B cell (primary cell): ENCODE measurements around the gene PHACTR3. TPM values are rescaled to one million over a fixed set of nuclear protein-coding genes. Genes with fewer than 3 reads are reported as not detected.

Experiments used
- ATAC-seq: fragments of 200-7000 bp; cut with Tn5 transposase; one replicate; pipeline ENCODE4 v1.10.0; 2021; ENCODE audit warnings: low read depth, mild to moderate bottlenecking, moderate number of reproducible peaks, moderate library complexity
- CTCF ChIA-PET: fragments of 350-600 bp; sonication (Branson Sonifier 250); formaldehyde crosslinking; loops from one replicate; lab custom pipeline; 2021; ENCODE audit warnings: antibody characterized with exemption, inconsistent platforms; lab: Charles Lee
- POLR2A ChIA-PET: fragments of 350-600 bp; sonication (Branson Sonifier 250); formaldehyde crosslinking; loops from one replicate; lab custom pipeline; 2021; ENCODE audit warnings: antibody characterized with exemption; lab: Charles Lee
- DNase-seq: peaks from one replicate; pipeline ENCODE4 v3.0.0; 2013
- H2AFZ ChIP-seq: 2 replicates; pipeline ENCODE4 v1.6.1; 2012; ENCODE audit warnings: mild to moderate bottlenecking, low read depth, low read length; ENCODE audit not compliant: insufficient read depth, poor library complexity, severe bottlenecking
- H3K27ac ChIP-seq, 2 donors: 1 replicate in 1 of 2; 2 replicates in 1 of 2; pipeline ENCODE4 v1.5.1; 2012 to 2013; ENCODE audit warnings: low read length in 2 of 2, mild to moderate bottlenecking in 2 of 2, moderate library complexity in 1 of 2
- H3K27me3 ChIP-seq, 4 experiments: fragments of 200-600 bp in 1 of 4; sonication (generic) in 1 of 4; replicated peaks in 1 of 4; 1 replicate in 2 of 4; 2 replicates in 2 of 4; pipeline versions ENCODE4 v1.6.1 to v1.7.0; 2013 to 2016; ENCODE audit warnings: low read length in 3 of 4, mild to moderate bottlenecking in 2 of 4, mixed read lengths in 1 of 4, moderate library complexity in 1 of 4; ENCODE audit not compliant: insufficient read depth in 4 of 4, control insufficient read depth in 3 of 4; ENCODE audit errors: control extremely low read depth in 1 of 4
- H3K36me3 ChIP-seq, 2 experiments: replicated peaks in 1 of 2; 1 replicate in 1 of 2; 2 replicates in 1 of 2; pipeline versions ENCODE4 v1.6.1 to v1.7.1; 2013; ENCODE audit warnings: low read length in 1 of 2; ENCODE audit not compliant: insufficient read depth in 2 of 2, control insufficient read depth in 1 of 2; ENCODE audit errors: control extremely low read depth in 1 of 2, extremely low read depth in 1 of 2
- H3K4me1 ChIP-seq, 2 donors: fragments of 200-600 bp in 1 of 2; sonication (generic) in 1 of 2; 1 replicate in 1 of 2; 2 replicates in 1 of 2; pipeline versions ENCODE4 v1.5.1 to v1.6.1; 2013 to 2017; ENCODE audit warnings: low read length in 2 of 2; ENCODE audit not compliant: control insufficient read depth in 2 of 2, insufficient read depth in 2 of 2
- H3K4me2 ChIP-seq: replicated peaks from 2 replicates; pipeline ENCODE3; 2012; ENCODE audit warnings: mild to moderate bottlenecking, low read depth, low read length; ENCODE audit not compliant: poor library complexity, severe bottlenecking
- H3K4me3 ChIP-seq, 5 experiments: fragments of 200-600 bp in 1 of 5; sonication (generic) in 1 of 5; 1 replicate in 3 of 5; 2 replicates in 2 of 5; pipeline versions ENCODE4 v1.5.1 to v1.7.0; 2011 to 2016; ENCODE audit warnings: low read length in 4 of 5, mild to moderate bottlenecking in 4 of 5, low read depth in 2 of 5, control low read depth in 1 of 5, moderate library complexity in 1 of 5; ENCODE audit not compliant: insufficient read depth in 1 of 5; ENCODE audit errors: control extremely low read depth in 1 of 5, extremely low read depth in 1 of 5
- H3K79me2 ChIP-seq: fragments of 200-600 bp; sonication (generic); one replicate; pipeline ENCODE4 v1.6.0; 2016; ENCODE audit warnings: low read length; ENCODE audit not compliant: control insufficient read depth, insufficient read depth
- H3K9ac ChIP-seq: fragments of 200-600 bp; sonication (generic); 2 replicates; pipeline ENCODE4 v1.6.1; 2017; ENCODE audit warnings: mild to moderate bottlenecking, low read length, moderate library complexity
- H3K9me3 ChIP-seq, 3 donors: one replicate each; pipeline versions ENCODE4 v1.6.1 to v1.7.1; 2013; ENCODE audit warnings: low read length in 2 of 3; ENCODE audit not compliant: control insufficient read depth in 2 of 3, insufficient read depth in 1 of 3; ENCODE audit errors: control extremely low read depth in 1 of 3
- H4K20me1 ChIP-seq: 2 replicates; pipeline ENCODE4 v1.6.0; 2012; ENCODE audit warnings: mild to moderate bottlenecking, low read length; ENCODE audit not compliant: insufficient read depth, control insufficient read depth, poor library complexity, severe bottlenecking
- H3K27ac Mint-ChIP-seq: one replicate; pipeline ENCODE4 v1.8.0; 2021; ENCODE audit warnings: mixed read lengths
- H3K27me3 Mint-ChIP-seq: one replicate; pipeline ENCODE4 v1.8.0; 2021; ENCODE audit warnings: mixed read lengths
- H3K4me1 Mint-ChIP-seq: one replicate; pipeline ENCODE4 v1.8.0; 2021; ENCODE audit warnings: mixed read lengths
- H3K4me3 Mint-ChIP-seq: one replicate; pipeline ENCODE4 v1.8.0; 2021; ENCODE audit warnings: mixed read lengths
- H3K9me3 Mint-ChIP-seq: one replicate; pipeline ENCODE4 v1.8.0; 2022; ENCODE audit warnings: mixed read lengths; ENCODE audit not compliant: insufficient read depth
- EZH2 ChIP-seq: IDR thresholded peaks from 2 replicates; pipeline ENCODE4 v1.6.1; 2012; ENCODE audit warnings: borderline replicate concordance, low read depth, mild to moderate bottlenecking, moderate library complexity, low read length; ENCODE audit not compliant: insufficient read depth, poor library complexity, severe bottlenecking
- WGBS: methylation state at CpG from one replicate; pipeline ENCODE4 v1.1.5; 2013; ENCODE audit warnings: missing lambda C conversion rate; ENCODE audit not compliant: insufficient coverage; 5-methylcytosine and 5-hydroxymethylcytosine counted together
- intact Hi-C: fragments of 100-400 bp; cut with micrococcal nuclease; formaldehyde crosslinking; loops from one replicate; pipeline ENCODE4 v1.10.0; 2022
- polyA plus RNA-seq: library from polyadenylated mRNA; depleted of rRNA; stranded (reverse); fragments of >200 nt; gene quantifications from 2 replicates; pipeline ENCODE4 v1.2.3, GENCODE V29; 2012
- total RNA-seq, 2 donors: library from RNA; stranded (reverse); fragments of 120-200 nt in 1 of 2; gene quantifications; 1 replicate in 1 of 2; 2 replicates in 1 of 2; pipeline versions ENCODE4 v1.2.3 to v1.2.4, GENCODE V29; 2013 to 2022
- TF ChIP-seq, protein P1 (sequence below): fragments of 200-600 bp; IDR thresholded peaks from one replicate; pipeline ENCODE4 v1.8.0; 2022; ENCODE audit warnings: antibody characterized with exemption, mild to moderate bottlenecking

Gene PHACTR3
- total and polyA plus RNA-seq, 2 donors (not counting 1 experiment from before 2014, with no cell fraction given): not detected

DNA sequence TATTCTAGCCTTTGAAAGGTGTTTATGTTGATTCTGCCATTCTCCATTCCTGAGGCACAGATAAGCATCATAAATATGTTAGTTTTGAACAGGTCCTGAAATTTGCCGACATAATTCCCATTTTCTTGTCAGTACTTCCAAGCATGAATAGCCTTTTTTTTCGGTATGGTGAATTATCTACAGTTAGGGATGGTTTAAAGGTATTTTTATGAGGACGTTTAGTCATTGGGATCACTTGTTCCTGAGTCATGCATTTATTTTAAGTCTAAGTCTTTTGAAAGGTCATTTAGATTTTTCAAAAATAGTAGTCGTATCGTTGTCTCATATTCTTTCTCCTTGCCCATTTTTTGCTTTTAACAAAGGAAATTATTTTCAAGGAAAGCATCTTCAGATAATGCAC, 98.7 kb downstream of the PHACTR3 start:
- no peak overlapping the region for H3K4me3 ChIP-seq
- H3K9me3 ChIP-seq: peaks cover 0 to 9% (median 0%) of the 10 kb centered on the region in 3 donors
- no peak overlapping the region for H3K4me2 ChIP-seq
- CTCF ChIA-PET: no interaction called here
- no CpG with 5 or more reads among the region's 5 CpGs for WGBS
- H3K36me3 ChIP-seq: no peaks in the 10 kb centered on the region
- intact Hi-C loops: no loop called here
- H3K27ac Mint-ChIP-seq: no peak overlapping the region
- ATAC-seq: no peak
- H2AFZ ChIP-seq: no peak overlapping the region
- no peak overlapping the region for H3K9ac ChIP-seq
- no peak overlapping the region for H3K27ac ChIP-seq
- no peaks in the 10 kb centered on the region for H4K20me1 ChIP-seq
- H3K27me3 ChIP-seq: peaks cover 0 to 3% (median 0%) of the 10 kb centered on the region in 4 experiments
- no peak for TF ChIP-seq EZH2
- TF ChIP-seq, protein P1, sequence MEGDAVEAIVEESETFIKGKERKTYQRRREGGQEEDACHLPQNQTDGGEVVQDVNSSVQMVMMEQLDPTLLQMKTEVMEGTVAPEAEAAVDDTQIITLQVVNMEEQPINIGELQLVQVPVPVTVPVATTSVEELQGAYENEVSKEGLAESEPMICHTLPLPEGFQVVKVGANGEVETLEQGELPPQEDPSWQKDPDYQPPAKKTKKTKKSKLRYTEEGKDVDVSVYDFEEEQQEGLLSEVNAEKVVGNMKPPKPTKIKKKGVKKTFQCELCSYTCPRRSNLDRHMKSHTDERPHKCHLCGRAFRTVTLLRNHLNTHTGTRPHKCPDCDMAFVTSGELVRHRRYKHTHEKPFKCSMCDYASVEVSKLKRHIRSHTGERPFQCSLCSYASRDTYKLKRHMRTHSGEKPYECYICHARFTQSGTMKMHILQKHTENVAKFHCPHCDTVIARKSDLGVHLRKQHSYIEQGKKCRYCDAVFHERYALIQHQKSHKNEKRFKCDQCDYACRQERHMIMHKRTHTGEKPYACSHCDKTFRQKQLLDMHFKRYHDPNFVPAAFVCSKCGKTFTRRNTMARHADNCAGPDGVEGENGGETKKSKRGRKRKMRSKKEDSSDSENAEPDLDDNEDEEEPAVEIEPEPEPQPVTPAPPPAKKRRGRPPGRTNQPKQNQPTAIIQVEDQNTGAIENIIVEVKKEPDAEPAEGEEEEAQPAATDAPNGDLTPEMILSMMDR: no peak
- H3K4me1 ChIP-seq: no peaks in the 10 kb centered on the region
- H3K79me2 ChIP-seq: no peaks in the 10 kb centered on the region
- no peaks in the 10 kb centered on the region for H3K4me1 Mint-ChIP-seq
- POLR2A ChIA-PET: no interaction called here
- no peak for DNase-seq
- H3K4me3 Mint-ChIP-seq: no peak overlapping the region
- peaks cover 1% of the 10 kb centered on the region for H3K9me3 Mint-ChIP-seq
- H3K27me3 Mint-ChIP-seq: peaks cover 13% of the 10 kb centered on the region

DNA sequence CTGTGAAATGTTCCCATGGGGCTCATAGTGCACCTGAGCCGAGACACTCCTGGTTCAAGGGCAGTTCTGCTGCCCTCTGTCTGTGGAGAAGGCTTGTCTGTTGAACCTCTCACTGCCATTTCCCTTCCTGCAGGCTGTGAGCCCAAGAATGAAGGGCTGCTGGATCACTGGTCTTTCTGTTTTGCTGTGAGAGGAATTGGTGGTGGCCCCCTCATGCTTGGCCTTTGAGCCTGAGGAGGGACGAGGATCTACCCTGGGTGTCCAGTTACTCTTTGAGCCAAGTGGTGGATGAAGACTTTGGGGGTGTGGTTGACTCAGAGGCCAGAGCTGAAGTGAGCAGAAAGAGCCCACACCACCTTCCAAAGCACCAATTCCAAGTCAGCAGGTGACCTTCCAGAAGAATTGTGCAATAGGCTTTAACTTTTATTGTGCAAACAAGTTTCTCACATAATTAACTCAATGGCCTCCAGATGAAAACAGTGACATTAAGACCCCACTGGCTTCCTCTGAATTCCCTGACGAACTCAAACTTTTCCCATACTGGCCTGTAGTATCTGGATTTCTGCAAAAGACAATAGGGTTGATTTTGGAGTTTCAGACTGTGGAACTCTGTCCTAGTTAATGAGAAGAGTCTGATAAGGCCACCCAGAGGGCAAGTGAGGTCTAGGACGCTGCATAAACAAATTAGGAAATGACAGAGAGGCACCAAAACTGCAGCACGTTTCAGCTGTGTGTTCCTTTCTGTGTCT, 101.5 kb downstream of the PHACTR3 start:
- ATAC-seq (no peak), DNase-seq (no peak)
- H3K4me1 Mint-ChIP-seq: no peaks in the 10 kb centered on the region
- H3K27ac Mint-ChIP-seq: no peak overlapping the region
- H3K27ac ChIP-seq: no peak overlapping the region
- H3K9me3 ChIP-seq: peaks cover 0 to 14% (median 0%) of the 10 kb centered on the region in 3 donors
- no peak overlapping the region for H3K4me3 ChIP-seq
- no peaks in the 10 kb centered on the region for H3K4me1 ChIP-seq
- ChIA-PET CTCF (no interaction called here), POLR2A (no interaction called here)
- H2AFZ ChIP-seq: no peak overlapping the region
- TF ChIP-seq, protein P1: no peak
- TF ChIP-seq EZH2: no peak
- no peak overlapping the region for H3K4me3 Mint-ChIP-seq
- H3K27me3 ChIP-seq: peaks cover 0 to 3% (median 0%) of the 10 kb centered on the region in 4 experiments
- no peaks in the 10 kb centered on the region for H3K79me2 ChIP-seq
- intact Hi-C loops: no loop called here
- H3K4me2 ChIP-seq: no peak overlapping the region
- H3K27me3 Mint-ChIP-seq: peaks cover 13% of the 10 kb centered on the region
- no peak overlapping the region for H3K9ac ChIP-seq
- H4K20me1 ChIP-seq: no peaks in the 10 kb centered on the region
- no peaks in the 10 kb centered on the region for H3K36me3 ChIP-seq
- H3K9me3 Mint-ChIP-seq: peaks cover 3% of the 10 kb centered on the region
- 33% methylated on average over 4 of the region's 5 CpGs for WGBS
